CD4-positive, alpha-beta T cell treated with Interleukin-4 for 1 hour (primary cell): ENCODE results near the gene HSPA1B.
"Not testable (repeated sequence)": the region's sequence is repeated elsewhere in the genome, so short reads cannot be mapped to it uniquely, and the experiment has no call there.

Source experiments
- DNase-seq, 2 donors: peaks; one replicate each; pipeline ENCODE4 v3.0.0-alpha.2; 2020 to 2022

The HSPA1B gene

GRCh38 chr6:31829633-31830283 lies 2.2 kb downstream of the HSPA1B start:
- peak in 1 of 2 donors; percentile 75 for DNase-seq

- peak in 1 of 2 donors; percentile 42 for DNase-seq
Observed at GRCh38 chr6:31830886-31831335, 3.4 kb downstream of the HSPA1B start.

- DNase-seq, result peak in 1 of 2 donors; percentile 53
Observed at GRCh38 chr6:31831350-31832215, 4.0 kb downstream of the HSPA1B start.

- peak; percentile 82 to 85 for DNase-seq
Observed at GRCh38 chr6:31834367-31835250, 7.1 kb downstream of the HSPA1B start.

GRCh38 chr6:31836047-31836473 lies 8.5 kb downstream of the HSPA1B start:
- DNase-seq, result no peak

- no peak for DNase-seq
Observed at GRCh38 chr6:31836474-31837368, 9.2 kb downstream of the HSPA1B start.

- no peak for DNase-seq
Observed at GRCh38 chr6:31837369-31838113, 10.0 kb downstream of the HSPA1B start.

- DNase-seq, result not testable (repeated sequence)
Observed at GRCh38 chr6:31838114-31838553, 10.6 kb downstream of the HSPA1B start.

- DNase-seq, result no peak
Observed at GRCh38 chr6:31838968-31839367, 11.4 kb downstream of the HSPA1B start.

- not testable (repeated sequence) for DNase-seq
Observed at GRCh38 chr6:31839779-31840126, 12.2 kb downstream of the HSPA1B start.

GRCh38 chr6:31842053-31842452 lies 14.5 kb downstream of the HSPA1B start:
- DNase-seq, result no peak

- no peak for DNase-seq
Observed at GRCh38 chr6:31844507-31844906, 17.0 kb downstream of the HSPA1B start.

GRCh38 chr6:31847276-31847978 lies 19.9 kb downstream of the HSPA1B start:
- no peak for DNase-seq

- DNase-seq, result no peak
Observed at GRCh38 chr6:31850765-31851484, 23.4 kb downstream of the HSPA1B start.

- DNase-seq, result no peak
Observed at GRCh38 chr6:31851485-31851832, 23.9 kb downstream of the HSPA1B start.

- not testable (repeated sequence) for DNase-seq
Observed at GRCh38 chr6:31851980-31852718, 24.6 kb downstream of the HSPA1B start.

- DNase-seq, result not testable (repeated sequence)
Observed at GRCh38 chr6:31857774-31858173, 30.2 kb downstream of the HSPA1B start.

GRCh38 chr6:31858707-31859106 lies 31.2 kb downstream of the HSPA1B start:
- no peak for DNase-seq

GRCh38 chr6:31859923-31860322 lies 32.4 kb downstream of the HSPA1B start:
- DNase-seq, result no peak
